GM10248 (cell line): Measurements from ENCODE around the gene DLG2.
"Not testable (repeated sequence)": the region's sequence is repeated elsewhere in the genome, so short reads cannot be mapped to it uniquely, and the experiment has no call there.

Experiments
- CTCF ChIA-PET: fragments of 300-600 bp; sonication (Branson Sonifier 250); formaldehyde crosslinking; extraction: SDS; loops from one replicate; lab custom pipeline; 2021; ENCODE audit warnings: antibody characterized with exemption; lab: Yijun Ruan, JAX
- POLR2A ChIA-PET: fragments of 350-650 bp; sonication (Branson Sonifier 250); formaldehyde crosslinking; extraction: SDS; loops from one replicate; lab custom pipeline; 2020; ENCODE audit warnings: antibody characterized with exemption; lab: Yijun Ruan, JAX
- DNase-seq: peaks from one replicate; pipeline ENCODE4 v3.0.0; 2012; ENCODE audit errors: extremely low spot score
- TF ChIP-seq, protein P1 (sequence below): IDR thresholded peaks from 2 replicates; pipeline ENCODE4 v1.5.1; 2012; ENCODE audit warnings: mild to moderate bottlenecking, low read depth; ENCODE audit errors: extremely low read depth, missing control alignments, control extremely low read depth

DLG2 gene

DNA sequence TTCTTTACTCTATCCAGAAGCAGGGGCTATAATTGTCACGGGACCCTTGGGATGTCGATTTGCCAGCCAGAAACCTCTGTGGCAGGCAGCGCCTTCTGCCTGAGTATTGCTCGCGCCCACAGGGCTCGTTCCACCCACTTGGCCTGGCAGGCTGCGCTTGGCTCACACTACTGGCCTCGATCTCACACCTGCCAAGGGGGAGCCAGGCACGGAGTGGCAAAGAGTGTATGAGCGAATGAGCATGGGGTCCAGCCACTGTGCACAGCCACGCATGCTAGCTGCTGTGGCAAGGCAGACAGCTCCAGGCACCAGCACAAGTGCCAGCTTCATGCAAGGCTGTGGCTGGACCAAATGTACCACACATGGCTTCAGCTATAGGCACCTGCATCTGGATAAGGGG lies 599.8 kb downstream of the DLG2 start:
- POLR2A ChIA-PET, result no interaction called here
- DNase-seq, result no peak

DNA sequence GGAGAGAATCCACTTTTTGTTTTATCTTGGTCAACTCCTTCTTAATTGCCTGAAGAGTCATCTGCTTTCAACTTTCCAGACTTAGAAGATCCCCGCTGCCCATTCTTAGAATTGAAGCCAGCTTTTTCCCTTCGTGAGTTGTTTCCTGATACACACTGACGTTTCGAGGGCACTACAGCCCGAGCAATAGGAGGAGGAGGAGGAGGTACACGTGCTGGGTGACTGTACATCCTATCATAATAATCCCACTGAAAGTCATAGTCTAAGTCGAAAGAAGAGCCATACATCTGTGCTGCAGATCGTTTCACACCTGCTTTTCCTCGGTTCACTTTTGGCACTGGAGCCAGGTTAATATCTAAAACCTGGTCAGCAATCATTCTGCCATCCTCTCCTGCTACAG lies 606.1 kb downstream of the DLG2 start:
- POLR2A ChIA-PET, result no interaction called here

More for the DNA sequence above, 599.8 kb downstream of the DLG2 start:
- CTCF ChIA-PET, result interaction anchor here (0.8 to 1.4 kb wide), 2 partner anchors 345 to 351 kb away, joined by 3 read pairs; no protein-coding TSS in a partner anchor
- TF ChIP-seq, protein P1, sequence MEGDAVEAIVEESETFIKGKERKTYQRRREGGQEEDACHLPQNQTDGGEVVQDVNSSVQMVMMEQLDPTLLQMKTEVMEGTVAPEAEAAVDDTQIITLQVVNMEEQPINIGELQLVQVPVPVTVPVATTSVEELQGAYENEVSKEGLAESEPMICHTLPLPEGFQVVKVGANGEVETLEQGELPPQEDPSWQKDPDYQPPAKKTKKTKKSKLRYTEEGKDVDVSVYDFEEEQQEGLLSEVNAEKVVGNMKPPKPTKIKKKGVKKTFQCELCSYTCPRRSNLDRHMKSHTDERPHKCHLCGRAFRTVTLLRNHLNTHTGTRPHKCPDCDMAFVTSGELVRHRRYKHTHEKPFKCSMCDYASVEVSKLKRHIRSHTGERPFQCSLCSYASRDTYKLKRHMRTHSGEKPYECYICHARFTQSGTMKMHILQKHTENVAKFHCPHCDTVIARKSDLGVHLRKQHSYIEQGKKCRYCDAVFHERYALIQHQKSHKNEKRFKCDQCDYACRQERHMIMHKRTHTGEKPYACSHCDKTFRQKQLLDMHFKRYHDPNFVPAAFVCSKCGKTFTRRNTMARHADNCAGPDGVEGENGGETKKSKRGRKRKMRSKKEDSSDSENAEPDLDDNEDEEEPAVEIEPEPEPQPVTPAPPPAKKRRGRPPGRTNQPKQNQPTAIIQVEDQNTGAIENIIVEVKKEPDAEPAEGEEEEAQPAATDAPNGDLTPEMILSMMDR, result no peak

DNA sequence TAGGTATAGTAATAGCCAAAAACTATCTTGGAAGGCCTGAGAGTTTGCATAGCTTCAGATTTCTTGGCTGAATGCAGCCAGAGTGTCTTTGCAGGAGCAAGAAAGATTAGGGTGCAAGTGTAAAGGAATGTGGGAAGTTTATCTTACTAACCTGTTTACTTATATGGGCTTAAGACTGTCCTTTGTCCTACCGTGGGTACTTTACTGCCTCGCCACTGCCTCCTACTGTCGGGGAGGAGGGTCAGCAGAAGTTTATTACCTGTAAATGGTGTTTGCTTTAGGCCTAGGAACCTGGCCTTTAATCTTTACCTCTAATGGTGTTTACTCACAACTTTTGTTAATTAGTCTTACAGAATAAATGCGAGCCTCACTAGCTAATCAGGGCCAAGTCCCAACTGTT lies 633.8 kb downstream of the DLG2 start:
- TF ChIP-seq, protein P1, result no peak
- CTCF ChIA-PET, result interaction anchor here (0.7 to 1.1 kb wide), 4 partner anchors 9 to 384 kb away, joined by 3 to 4 read pairs (median 4); no protein-coding TSS in a partner anchor
- POLR2A ChIA-PET, result no interaction called here
- no peak for DNase-seq

More for the DNA sequence above, 606.1 kb downstream of the DLG2 start:
- TF ChIP-seq, protein P1, result no peak
- no peak for DNase-seq
- CTCF ChIA-PET, result no interaction called here

DNA sequence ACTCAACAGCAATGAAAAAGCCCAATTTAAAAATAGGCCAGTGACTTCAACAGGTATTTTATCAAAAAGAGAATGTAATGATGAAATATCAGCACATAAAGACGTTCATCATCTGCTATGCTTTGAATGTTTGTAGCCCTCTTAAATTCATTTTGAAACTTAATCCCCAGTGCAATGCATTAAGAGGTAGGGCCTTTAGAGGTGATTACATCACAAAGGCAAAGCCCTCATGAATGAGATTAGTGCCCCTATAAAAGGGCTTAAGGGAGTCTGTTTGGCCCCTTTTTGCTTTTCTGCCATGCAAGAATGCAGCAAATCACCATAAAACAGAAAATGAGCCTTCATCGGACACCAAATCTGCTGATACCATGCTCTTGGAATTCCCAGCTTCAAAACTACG lies 637.0 kb downstream of the DLG2 start:
- TF ChIP-seq, protein P1, result no peak
- ChIA-PET POLR2A (no interaction called here), CTCF (interaction anchor here (1.1 kb wide), 1 partner anchor 17 kb away, joined by 4 read pairs; no protein-coding TSS in a partner anchor)
- no peak for DNase-seq

DNA sequence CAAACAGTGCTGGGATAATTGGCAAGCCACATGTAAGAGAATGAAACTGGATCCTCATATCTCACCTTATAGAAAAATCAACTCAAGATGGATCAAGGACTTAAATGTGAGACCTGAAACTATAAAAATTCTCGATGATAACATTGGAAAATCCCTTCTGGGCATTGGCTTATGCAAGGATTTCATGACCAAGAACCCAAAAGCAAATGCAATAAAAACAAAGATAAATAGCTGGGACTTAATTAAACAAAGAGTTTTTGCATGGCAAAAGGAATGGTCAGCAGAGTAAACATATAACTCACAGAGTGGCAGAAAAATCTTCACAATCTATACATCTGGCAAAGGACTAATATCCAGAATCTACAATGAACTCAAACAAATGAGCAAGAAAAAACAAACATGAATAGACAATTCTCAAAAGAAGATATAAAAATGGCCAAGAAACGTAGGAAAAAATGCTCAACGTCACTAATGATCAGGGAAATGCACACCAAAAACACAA lies 639.4 kb downstream of the DLG2 start:
- DNase-seq, result not testable (repeated sequence)

DNA sequence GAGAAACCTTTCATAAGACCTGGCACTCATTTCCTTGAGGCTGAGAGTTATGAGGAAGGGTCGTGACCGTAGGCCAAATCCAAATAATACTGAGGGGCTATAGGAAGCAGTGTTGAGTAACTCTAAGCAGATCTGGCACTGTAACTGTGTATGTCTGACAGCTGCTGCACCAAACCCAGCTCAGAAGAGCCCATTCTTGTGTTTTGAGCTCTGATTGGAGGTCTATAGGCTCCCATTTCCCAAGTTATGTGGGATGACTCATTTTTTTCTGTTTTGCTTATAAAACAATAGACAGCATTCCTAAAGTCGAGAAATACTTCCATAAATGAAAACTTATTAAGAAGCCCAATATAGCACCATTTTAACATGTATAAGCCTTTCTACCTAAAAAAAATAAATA lies 645.8 kb downstream of the DLG2 start:
- ChIA-PET POLR2A (no interaction called here), CTCF (interaction anchor here (0.9 to 1.5 kb wide), 3 partner anchors 12 to 20 kb away, joined by 4 to 5 read pairs (median 4); no protein-coding TSS in a partner anchor)
- no peak for DNase-seq
- TF ChIP-seq, protein P1, result no peak

More for the DNA sequence above, 639.4 kb downstream of the DLG2 start:
- CTCF ChIA-PET, POLR2A ChIA-PET: not testable (repeated sequence)

DNA sequence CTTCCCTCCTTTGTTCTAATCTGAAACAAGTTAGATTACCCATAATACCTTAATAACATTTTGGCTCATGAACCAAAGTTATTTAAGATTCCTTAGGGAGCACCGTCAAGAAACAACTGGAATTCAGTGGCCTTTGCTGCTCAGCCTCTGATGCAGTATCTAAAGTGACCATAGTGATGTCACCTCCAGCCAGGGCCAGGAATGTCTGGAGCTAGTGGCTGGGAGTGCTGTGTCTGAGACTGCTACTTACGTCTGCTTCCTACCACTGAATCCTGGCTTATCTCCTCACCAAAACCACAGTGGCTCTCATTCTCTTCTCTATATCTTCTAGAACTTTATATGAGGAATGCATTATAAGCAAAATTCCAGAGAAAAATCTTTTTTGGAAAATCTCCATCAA lies 658.0 kb downstream of the DLG2 start:
- ChIA-PET POLR2A (no interaction called here), CTCF (no interaction called here)
- no peak for DNase-seq
- TF ChIP-seq, protein P1, result no peak
